Measurements from ENCODE around the gene IL17RD. TPM values are rescaled to one million over a fixed set of nuclear protein-coding genes. Genes with fewer than 3 reads are reported as not detected.
"Not testable (repeated sequence)": the region's sequence is repeated elsewhere in the genome, so short reads cannot be mapped to it uniquely, and the experiment has no call there.

IL17RD gene
- total RNA-seq, 2 experiments from 2014 or later = not detected

DNA sequence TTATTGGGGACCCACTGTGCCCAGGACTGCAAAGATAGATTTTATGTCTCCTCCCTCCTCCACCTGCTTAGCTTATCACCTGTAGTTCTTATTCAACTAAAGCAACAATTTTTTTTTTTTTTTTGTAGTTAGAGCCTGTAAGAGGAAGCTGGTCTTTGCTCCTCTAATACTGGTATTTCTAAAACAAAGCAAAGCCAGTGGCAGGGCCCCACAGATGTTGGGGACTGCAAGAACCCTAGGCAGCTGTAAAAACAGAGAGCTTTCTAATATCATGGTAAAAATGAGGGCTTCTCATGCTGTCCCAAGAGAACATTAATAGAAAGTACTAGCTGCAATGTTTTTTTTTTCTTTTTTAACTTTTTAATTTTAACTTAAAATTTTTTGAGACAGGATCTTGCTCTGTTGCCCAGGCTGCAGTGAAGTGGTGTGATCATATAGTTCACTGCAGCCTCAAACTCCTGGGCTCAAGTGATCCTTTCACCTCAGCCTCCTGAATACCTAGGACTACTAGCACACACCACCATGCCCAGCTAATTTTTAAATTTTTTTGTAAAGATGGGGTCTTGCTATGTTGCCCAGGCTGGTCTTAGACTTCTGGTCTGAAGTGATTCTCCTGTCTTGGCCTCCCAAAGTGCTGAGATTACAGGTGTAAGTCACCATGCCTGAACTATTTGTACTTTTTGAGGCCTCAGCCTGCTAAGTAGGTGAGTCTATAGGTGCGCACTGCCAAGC lies 77.6 kb downstream of the IL17RD start:
- DNase-seq (no peak), ATAC-seq (ENCODE audit: low read depth) (no peak)
- Mint-ChIP-seq H3K4me1 (peaks cover 1% of the 10 kb centered on the region), H3K4me3 (no peak overlapping the region), H3K27ac (no peak overlapping the region), H3K27me3 (peaks cover 10% of the 10 kb centered on the region), H3K36me3 (no peaks in the 10 kb centered on the region), H3K9me3 (no peaks in the 10 kb centered on the region)
- POLR2A ChIA-PET = no interaction called here

DNA sequence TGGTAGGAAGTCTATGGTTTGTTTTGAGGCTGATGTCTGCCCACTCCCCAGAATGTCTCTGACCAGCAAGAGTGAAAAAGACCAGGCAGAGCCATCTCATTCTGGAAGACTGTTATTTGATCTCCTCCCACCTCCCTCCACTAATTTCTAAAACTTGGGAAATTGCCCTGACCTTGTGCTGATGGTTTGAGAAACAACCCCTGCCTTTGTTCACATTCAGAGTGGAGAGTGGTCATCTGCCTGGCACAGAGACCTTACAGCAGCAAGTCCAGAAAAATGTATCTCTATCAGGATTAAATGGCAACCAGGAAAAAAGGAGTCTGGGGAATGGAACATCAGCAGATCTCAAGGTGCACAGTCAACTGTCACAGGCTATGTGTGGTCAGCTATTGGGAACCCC lies 79.0 kb downstream of the IL17RD start:
- no peak for DNase-seq
- no peaks in the 10 kb centered on the region for H3K36me3 Mint-ChIP-seq
- POLR2A ChIA-PET = no interaction called here
- H3K4me3 Mint-ChIP-seq = no peak overlapping the region
- H3K4me1 Mint-ChIP-seq = peaks cover 1% of the 10 kb centered on the region
- peaks cover 14% of the 10 kb centered on the region for H3K27me3 Mint-ChIP-seq
- no peaks in the 10 kb centered on the region for H3K9me3 Mint-ChIP-seq
- ATAC-seq (ENCODE audit: low read depth) = no peak
- no peak overlapping the region for H3K27ac Mint-ChIP-seq

DNA sequence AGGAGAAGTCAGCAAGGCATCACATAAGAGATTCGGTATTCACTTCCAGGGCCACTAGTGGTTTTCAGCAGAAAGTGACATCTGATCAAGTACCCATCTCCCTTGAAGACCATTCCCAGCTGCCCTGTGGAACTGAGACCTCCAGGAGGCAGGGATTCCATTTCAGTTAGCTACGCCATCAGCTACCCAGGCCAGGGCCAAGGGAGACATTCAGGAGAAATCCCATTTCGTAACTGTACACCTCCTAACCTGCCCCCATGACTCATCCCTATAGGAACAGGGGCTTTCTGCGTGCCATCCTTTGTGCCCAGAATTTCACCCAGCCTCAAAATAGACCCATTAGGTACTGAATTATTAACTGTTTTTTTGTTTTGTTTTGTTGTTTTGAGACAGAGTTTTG lies 79.9 kb downstream of the IL17RD start:
- ATAC-seq (ENCODE audit: low read depth) = no peak
- H3K27me3 Mint-ChIP-seq = peaks cover 17% of the 10 kb centered on the region
- no peaks in the 10 kb centered on the region for H3K36me3 Mint-ChIP-seq
- peaks cover 1% of the 10 kb centered on the region for H3K4me1 Mint-ChIP-seq
- POLR2A ChIA-PET = no interaction called here
- DNase-seq = no peak
- no peak overlapping the region for H3K4me3 Mint-ChIP-seq
- H3K9me3 Mint-ChIP-seq = no peaks in the 10 kb centered on the region
- H3K27ac Mint-ChIP-seq = no peak overlapping the region

DNA sequence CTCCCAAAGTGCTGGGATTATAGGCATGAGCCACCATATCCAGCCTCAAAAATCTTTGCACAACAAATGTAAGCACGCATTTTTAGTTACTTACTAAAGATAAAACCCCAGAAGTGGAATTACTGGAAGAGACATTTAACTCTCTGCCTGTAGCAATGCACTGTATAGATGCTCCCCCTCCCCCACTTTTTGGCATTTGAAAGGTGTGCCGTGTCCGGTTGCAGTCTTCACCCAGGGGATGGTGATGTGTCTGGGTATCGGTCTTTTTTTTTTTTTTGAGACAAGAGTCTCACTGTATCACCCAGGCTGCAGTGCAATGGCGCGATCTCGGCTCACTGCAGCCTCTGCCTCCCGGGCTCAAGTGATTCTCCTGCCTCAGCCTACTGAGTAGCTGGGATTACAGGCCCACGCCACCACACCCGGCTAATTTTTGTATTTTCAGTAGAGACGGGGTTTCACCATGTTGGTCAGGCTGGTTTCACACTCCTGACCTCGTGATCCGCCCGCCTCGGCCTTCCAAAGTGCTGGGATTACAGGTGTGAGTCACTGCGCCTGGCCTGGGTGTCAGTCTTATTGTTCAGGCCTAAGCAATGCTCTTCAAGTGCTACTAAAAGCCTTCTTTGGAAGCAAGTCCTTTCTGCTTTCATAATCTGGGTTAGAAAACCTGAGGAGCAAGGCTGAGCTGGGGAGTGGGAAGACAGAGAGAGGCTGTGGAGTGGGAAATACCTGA lies 81.7 kb downstream of the IL17RD start:
- H3K27ac Mint-ChIP-seq; H3K4me3 Mint-ChIP-seq; ATAC-seq (ENCODE audit: low read depth); POLR2A ChIA-PET; DNase-seq; H3K4me1 Mint-ChIP-seq; H3K36me3 Mint-ChIP-seq; H3K9me3 Mint-ChIP-seq: not testable (repeated sequence)
- peaks cover 25% of the 10 kb centered on the region for H3K27me3 Mint-ChIP-seq

DNA sequence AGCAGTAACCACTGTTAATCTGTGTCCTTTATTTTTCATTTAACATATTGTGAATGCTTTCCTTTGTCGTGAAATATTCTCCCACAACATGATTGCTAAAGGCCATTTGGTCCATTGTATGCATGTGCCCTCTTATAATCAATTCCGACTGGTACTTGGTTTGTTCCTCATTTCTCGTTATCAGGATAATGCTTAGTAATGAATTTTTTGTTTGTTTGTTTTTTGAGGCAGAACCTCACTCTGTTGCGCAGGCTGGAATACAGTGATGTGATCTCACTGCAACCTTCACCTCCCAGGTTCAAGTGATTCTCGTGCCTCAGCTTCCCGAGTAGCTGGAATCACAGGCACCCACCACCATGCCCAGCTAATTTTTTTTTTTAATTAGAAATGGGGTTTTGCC lies 82.7 kb downstream of the IL17RD start:
- H3K27me3 Mint-ChIP-seq = peaks cover 35% of the 10 kb centered on the region
- H3K4me3 Mint-ChIP-seq = no peak overlapping the region
- no peak for ATAC-seq (ENCODE audit: low read depth)
- POLR2A ChIA-PET = no interaction called here
- no peak for DNase-seq
- H3K9me3 Mint-ChIP-seq = no peaks in the 10 kb centered on the region
- H3K36me3 Mint-ChIP-seq = no peaks in the 10 kb centered on the region
- H3K27ac Mint-ChIP-seq = no peak overlapping the region
- peaks cover 3% of the 10 kb centered on the region for H3K4me1 Mint-ChIP-seq

DNA sequence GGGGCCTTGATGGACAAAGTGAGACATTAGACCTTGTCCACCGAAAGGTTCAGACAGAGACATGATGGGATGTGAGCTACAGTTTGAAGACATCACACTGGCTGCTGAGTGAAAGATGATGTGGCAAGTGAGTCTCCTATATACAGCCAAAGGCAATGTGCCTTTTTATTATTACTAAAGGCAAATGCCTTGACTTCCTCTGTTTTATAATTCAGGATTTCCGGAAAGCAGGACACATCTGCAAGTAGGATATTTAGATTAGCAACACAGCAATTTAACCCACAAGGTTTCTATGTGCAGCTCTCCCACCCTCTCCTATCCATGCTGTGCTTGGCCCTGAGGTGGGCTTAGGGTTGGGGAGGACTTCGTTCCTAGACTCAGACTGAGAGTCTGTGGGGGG lies 84.0 kb downstream of the IL17RD start:
- ATAC-seq (ENCODE audit: low read depth) (no peak), DNase-seq (no peak)
- no peak overlapping the region for H3K4me3 Mint-ChIP-seq
- no peaks in the 10 kb centered on the region for H3K36me3 Mint-ChIP-seq
- peaks cover 3% of the 10 kb centered on the region for H3K4me1 Mint-ChIP-seq
- H3K9me3 Mint-ChIP-seq = no peaks in the 10 kb centered on the region
- POLR2A ChIA-PET = no interaction called here
- peaks cover 46% of the 10 kb centered on the region for H3K27me3 Mint-ChIP-seq
- H3K27ac Mint-ChIP-seq = no peak overlapping the region

DNA sequence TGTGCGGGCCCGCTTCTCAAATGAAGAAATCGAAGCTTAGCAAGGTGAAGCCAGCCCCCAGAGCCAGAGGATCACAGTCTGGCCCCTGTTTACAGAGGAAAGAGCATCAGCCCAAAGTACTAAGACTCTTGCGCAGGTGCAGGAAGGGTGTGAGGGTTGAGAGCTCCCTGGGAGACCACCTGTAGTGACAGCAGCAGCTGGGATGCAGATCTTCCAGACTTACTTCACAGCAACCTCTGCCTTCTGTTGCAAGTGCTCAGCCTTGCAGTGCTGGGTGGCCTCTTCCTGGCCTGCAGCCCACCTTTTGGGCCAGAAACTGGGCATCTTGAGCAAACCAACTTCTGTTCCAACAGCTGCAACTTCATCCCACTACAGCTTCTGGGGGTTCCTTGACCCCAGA lies 85.0 kb downstream of the IL17RD start:
- peak overlapping the region; percentile 61 for H3K4me3 Mint-ChIP-seq
- no peak overlapping the region for H3K27ac Mint-ChIP-seq

DNA sequence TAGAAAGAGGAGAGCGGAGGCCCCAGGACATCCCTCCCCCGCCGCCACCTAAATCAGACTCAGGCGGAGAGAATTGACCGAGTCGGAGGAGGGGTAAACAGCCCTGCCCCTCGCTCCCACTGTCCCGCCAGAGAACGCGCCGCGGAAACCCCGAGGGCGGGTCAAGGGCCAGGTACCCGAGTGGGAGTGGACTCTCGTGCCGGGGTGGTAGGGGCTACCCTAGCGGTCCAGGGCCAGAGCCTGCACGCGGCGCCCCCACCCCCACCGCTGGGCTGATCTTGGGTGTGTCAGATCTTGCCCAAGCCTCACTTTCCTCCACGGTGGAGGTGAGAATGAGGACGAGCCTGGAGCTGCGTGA lies 85.7 kb downstream of the IL17RD start:
- peaks cover 3% of the 10 kb centered on the region for H3K4me1 Mint-ChIP-seq
- POLR2A ChIA-PET = no interaction called here
- no peak overlapping the region for H3K4me3 Mint-ChIP-seq
- no peaks in the 10 kb centered on the region for H3K36me3 Mint-ChIP-seq
- H3K9me3 Mint-ChIP-seq = no peaks in the 10 kb centered on the region
- ATAC-seq (ENCODE audit: low read depth) (peak; percentile 20), DNase-seq (no peak)
- no peak overlapping the region for H3K27ac Mint-ChIP-seq
- peaks cover 59% of the 10 kb centered on the region for H3K27me3 Mint-ChIP-seq

More for the DNA sequence above, 85.0 kb downstream of the IL17RD start:
- Mint-ChIP-seq H3K9me3 (no peaks in the 10 kb centered on the region), H3K4me1 (peaks cover 3% of the 10 kb centered on the region), H3K27me3 (peaks cover 54% of the 10 kb centered on the region), H3K36me3 (no peaks in the 10 kb centered on the region)
- POLR2A ChIA-PET = no interaction called here
- ATAC-seq (ENCODE audit: low read depth) (no peak), DNase-seq (no peak)

DNA sequence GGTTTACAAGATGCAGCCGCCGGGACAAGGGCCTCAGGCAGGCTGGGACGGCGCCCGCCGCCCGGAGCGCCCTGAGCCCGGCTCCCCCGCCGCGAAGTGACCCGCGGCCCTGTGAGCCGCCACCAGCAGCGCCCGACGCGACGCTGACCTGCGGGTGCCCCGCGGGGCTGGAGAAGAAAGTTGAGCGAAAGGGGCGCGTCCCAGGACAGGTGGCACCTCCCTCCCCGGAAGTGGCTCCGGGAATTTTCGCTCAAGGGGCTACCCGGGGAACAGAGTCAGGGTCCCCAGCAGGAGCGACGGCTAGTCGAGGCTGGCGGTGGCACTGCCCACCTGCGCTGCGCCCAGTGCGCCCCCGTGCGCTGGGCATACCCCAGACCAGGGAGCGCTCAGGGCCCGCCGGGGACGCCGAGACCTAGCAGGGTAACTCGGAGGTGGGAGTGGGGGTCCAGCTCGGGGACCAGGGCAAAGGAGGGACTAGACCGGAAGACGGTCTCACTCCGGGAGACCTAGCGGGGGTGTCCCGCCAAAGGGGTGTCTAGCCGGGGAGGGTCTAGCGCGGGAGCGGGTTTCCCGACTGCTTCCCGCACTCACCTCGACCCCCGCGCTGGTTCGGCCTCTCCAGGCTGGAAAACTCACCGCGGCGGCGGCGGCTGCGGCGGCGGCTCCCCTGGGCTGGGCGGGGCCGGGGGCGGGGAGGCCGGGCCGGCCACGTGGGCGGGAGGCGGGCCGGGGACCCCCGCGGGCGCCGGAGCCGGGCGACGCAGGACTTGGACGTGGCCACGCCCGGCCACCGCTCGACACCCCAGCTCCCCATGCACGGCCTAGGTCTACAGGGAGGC lies 86.3 kb downstream of the IL17RD start:
- peaks cover 62% of the 10 kb centered on the region for H3K27me3 Mint-ChIP-seq
- POLR2A ChIA-PET = no interaction called here

DNA sequence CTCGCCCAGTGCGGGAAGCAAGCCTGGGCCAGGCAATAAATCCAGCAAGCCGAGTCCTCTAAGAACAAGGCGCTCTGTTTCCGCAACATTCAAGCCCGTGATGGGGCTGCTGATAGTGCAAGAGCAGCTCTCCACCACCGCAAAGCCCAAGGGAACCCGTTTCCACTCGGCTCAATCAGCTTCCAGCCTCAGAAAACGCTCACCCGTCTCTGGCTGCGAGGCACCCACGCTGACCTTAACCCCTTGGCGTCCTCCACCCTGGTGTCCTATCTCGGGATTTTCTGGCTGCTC lies 86.9 kb downstream of the IL17RD start:
- ATAC-seq (ENCODE audit: low read depth) = peak; percentile 58
- Mint-ChIP-seq H3K9me3 (no peaks in the 10 kb centered on the region), H3K4me3 (peak overlapping the region; percentile 72), H3K36me3 (no peaks in the 10 kb centered on the region), H3K27me3 (peaks cover 64% of the 10 kb centered on the region), H3K27ac (no peak overlapping the region), H3K4me1 (peaks cover 3% of the 10 kb centered on the region)
- POLR2A ChIA-PET = no interaction called here
- no peak for DNase-seq

More for the DNA sequence above, 86.3 kb downstream of the IL17RD start:
- peak overlapping the region; percentile 72 for H3K4me3 Mint-ChIP-seq
- no peaks in the 10 kb centered on the region for H3K9me3 Mint-ChIP-seq
- H3K36me3 Mint-ChIP-seq = no peaks in the 10 kb centered on the region
- peak; percentile 36 for ATAC-seq (ENCODE audit: low read depth)
- H3K4me1 Mint-ChIP-seq = peaks cover 3% of the 10 kb centered on the region
- peak; percentile 47 for DNase-seq
- no peak overlapping the region for H3K27ac Mint-ChIP-seq

DNA sequence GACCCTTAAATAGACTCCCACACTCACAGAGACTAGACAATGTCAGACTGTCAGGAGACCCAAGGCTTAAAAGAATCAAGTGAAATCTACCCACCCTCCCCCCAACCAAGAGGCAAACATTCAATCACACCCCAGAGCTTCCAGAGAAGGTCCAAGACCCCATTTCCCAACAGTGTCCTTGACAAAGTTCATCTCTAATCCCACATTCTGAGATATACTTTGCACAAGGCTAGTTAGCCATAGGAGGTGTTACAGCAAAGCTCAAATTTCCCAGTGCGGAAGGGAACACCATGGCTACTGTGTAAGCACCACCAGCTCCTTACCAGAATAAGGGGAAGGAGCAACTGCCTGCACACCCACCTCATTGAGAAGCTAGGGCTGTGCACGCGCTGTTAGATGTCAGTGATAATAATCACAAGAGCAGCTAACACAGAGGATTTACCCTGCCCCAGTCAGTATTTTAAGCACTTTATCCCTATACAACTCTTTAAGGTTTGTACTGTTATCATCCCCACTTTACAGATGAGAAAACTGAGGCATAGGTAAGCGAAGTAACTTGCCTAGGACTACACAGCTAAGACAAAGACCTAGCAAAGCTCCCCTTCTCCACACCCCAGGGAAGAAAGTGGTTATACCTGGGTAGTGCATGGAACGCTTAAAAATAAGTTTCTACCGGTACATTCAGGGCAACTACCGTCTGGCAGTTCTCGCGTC lies 87.4 kb downstream of the IL17RD start:
- peak overlapping the region; percentile 72 for H3K4me3 Mint-ChIP-seq
- no peaks in the 10 kb centered on the region for H3K9me3 Mint-ChIP-seq
- H3K27ac Mint-ChIP-seq = no peak overlapping the region
- POLR2A ChIA-PET = no interaction called here
- H3K27me3 Mint-ChIP-seq = peaks cover 68% of the 10 kb centered on the region
- peaks cover 3% of the 10 kb centered on the region for H3K4me1 Mint-ChIP-seq
- H3K36me3 Mint-ChIP-seq = no peaks in the 10 kb centered on the region
- ATAC-seq (ENCODE audit: low read depth) = no peak
- DNase-seq = no peak

DNA sequence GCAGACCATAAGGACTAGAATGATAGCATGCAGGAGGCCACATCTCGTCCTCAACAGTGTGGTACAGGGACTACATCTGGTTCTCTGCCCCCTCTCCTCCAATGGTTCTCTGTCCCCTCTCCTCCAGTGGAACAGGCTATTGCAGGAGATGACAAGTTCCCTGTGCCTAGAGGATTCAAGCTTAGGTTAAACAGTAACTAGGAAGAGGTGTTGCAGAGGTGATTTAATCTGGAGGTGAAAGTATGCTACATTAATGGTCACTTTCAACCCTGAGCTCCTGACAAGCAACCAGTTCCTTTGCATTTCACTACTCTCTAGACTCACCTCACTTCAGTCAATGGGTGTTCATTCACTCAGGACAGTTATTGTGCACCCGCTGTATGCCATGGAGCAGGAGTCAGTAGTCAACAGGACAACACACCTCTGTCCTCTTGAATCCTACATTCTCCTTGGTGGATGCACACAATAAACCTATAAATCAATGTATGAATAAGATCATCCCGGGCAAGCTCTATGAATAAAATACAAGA lies 88.7 kb downstream of the IL17RD start:
- H3K27me3 Mint-ChIP-seq = peaks cover 67% of the 10 kb centered on the region
- no peaks in the 10 kb centered on the region for H3K36me3 Mint-ChIP-seq
- peaks cover 3% of the 10 kb centered on the region for H3K4me1 Mint-ChIP-seq
- DNase-seq (no peak), ATAC-seq (ENCODE audit: low read depth) (no peak)
- no peak overlapping the region for H3K27ac Mint-ChIP-seq
- no peak overlapping the region for H3K4me3 Mint-ChIP-seq
- H3K9me3 Mint-ChIP-seq = no peaks in the 10 kb centered on the region
- POLR2A ChIA-PET = no interaction called here

DNA sequence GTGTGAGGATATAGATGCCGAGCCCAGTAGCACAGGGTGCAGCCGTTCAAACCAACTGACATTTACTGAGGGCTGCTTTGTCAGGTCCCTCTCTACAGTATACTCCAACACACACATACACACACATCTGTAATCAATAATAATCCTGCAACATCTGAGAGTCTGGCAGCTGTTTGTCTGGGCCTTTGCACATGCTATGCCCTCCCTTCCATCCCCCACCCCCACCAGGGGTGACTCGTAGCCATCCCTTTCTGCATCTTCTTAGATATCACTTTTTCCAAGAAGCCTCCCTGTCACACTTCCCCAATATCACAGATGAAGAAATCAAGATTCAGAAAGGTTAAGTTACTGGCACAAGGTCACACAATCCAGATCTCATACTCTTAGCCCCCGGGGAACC lies 91.0 kb downstream of the IL17RD start:
- Mint-ChIP-seq H3K4me3 (no peak overlapping the region), H3K4me1 (peaks cover 5% of the 10 kb centered on the region), H3K27me3 (peaks cover 61% of the 10 kb centered on the region), H3K9me3 (no peaks in the 10 kb centered on the region), H3K27ac (no peak overlapping the region), H3K36me3 (no peaks in the 10 kb centered on the region)
- DNase-seq (no peak), ATAC-seq (ENCODE audit: low read depth) (no peak)
- POLR2A ChIA-PET = no interaction called here
